SK-N-DZ (cell line): ENCODE measurements around the gene GNS.

ENCODE experiments used
- DNase-seq: peaks from one replicate; pipeline ENCODE4 v3.0.0-alpha.2; 2015; ENCODE audit warnings: low spot score

GNS gene

DNA sequence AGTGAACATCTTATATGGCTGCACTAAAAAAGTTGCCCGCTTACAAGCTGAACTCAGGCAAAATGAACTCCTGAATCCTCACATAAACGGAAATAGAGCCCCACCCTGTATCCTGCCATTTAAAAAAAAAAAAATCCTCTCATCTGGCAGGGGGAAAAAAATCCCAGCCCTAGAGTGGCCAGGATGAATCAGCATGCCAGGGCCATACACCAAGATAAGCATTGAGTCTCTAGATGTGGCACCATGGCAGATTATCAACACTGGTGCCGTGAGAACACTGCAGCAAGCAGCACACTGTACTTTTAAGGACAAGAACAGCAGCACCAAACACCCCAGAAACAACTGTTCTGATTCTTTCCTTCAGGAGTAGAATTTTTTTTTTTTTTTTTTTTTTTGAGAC lies 83.4 kb downstream of the GNS start:
- no peak for DNase-seq

- no peak for DNase-seq
These were observed 84.8 kb downstream of the GNS start for GRCh38 chr12:64674367-64674922.

- no peak for DNase-seq
These were observed 85.6 kb downstream of the GNS start for GRCh38 chr12:64673490-64674169.

- DNase-seq, result no peak
These were observed 86.2 kb downstream of the GNS start for GRCh38 chr12:64672925-64673409.

DNA sequence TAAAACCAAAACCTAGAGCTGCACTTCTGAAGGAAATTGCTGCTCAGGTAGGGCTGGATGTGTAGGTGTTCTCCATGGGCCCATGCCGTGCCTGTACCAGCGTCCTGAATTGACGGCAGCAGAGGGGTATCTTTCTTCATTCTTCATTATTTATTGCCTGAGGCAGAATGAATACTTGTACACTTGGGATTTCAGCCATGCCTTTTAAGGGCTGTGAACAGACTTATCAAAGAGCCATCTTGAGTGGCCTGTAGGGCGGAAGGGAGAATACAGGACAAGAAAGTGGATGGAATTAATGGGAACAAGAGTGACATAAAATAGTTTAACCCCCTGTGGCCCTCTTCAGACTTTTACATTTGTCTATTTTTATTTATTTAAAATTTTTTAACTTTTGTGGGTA lies 87.5 kb downstream of the GNS start:
- no peak for DNase-seq

DNA sequence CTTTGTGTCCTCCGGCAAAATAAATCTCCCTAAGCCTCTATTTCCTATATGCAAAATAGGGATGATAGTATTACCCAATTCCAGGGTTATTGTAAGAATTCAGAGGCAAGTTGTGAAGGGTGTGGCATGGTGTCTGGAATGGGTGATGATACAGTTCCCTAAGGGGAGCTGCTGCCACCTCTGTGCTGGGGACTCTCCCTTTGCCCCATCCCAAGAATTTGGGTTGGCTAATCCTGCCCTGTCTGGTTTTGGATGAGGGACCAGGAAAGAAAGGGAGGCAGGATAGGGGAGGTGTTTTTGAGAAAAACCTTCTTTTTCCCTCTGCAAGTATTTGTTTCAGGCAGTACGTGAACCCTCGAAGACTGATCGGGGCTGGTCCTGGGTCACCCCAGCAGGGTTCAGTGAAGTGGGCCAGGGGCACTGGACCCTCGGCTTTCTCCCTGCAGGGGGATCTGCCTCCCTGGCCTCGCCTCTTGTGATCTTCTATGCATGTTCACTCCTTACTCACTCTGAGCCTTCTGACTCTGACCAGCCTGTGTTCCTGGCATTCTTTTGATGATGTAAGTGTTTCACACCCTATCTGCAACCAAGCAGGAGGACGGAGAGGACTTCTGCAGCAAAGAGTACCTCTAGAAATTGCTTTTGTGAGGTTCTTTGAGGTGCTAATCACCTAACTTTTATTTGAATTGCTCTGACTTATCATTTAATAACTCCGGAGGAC lies 88.1 kb downstream of the GNS start:
- DNase-seq, result no peak

DNA sequence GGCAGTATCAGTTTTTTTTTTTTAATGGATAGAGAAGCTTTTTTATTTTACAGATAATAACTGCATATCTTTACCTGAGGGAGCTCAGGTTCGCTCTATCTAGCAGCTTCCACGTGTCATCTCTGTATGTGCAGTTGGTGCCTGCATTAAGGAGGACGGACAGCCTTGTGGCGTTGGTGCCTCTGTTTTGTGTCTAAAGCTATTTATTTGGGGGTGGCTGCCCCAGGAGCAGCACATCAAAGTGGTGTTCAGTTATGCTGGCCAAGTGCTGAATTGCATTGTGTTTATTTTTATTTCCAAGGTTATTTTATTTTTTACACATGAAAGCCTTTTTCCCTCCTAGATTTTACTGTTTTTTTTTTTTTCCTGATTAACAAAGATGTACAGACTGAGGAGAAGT lies 89.2 kb downstream of the GNS start:
- DNase-seq, result no peak

DNA sequence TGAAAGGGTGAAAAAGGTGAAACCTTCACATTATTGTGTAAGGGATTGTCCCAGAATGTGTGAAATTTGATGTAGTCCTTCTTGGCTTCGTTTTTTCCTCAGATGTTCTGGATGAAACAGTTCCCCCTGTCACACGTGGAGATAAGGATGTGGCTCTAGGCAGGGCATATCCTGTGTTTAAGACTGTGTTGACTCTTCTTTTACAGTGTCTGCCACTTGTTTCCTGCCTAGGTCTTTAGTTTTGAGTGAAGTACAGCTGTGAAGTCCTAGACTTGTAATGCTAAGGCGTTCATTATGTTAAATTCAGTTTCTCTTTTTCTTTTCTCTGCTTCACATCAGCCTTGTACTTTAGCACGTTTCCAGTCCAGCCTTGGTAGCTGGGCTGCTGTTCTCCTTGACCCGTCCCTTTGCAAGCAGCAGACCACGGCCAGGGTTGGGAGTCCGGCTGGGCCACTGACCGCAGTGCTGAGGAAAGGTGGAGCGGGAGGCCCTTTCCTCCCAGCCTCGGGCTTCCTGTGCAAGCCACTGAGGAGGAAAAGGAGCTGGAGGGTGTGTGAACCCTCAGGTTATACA lies 89.8 kb downstream of the GNS start:
- DNase-seq, result no peak

DNA sequence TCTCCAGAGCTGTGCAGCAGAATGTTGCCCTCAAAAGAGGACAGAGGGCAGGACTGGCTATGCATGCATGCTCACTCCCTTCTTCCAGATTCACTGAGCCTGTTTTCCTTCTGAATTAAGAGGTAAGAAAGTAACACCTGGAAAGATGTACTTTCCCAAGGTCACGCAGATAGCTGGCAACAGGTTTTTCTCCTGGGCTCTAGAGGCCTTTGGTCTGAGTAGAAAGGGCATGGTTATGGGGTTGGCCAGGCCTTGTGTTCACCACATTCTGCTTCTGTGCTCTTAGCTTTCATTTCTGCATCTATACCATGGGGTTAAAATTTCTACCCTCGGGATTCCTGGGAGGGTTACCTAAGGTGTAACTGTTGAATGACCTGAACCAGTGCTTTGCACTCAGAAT lies 91.4 kb downstream of the GNS start:
- no peak for DNase-seq

GRCh38 chr12:64666054-64666914 lies 92.9 kb downstream of the GNS start:
- DNase-seq, result no peak

DNA sequence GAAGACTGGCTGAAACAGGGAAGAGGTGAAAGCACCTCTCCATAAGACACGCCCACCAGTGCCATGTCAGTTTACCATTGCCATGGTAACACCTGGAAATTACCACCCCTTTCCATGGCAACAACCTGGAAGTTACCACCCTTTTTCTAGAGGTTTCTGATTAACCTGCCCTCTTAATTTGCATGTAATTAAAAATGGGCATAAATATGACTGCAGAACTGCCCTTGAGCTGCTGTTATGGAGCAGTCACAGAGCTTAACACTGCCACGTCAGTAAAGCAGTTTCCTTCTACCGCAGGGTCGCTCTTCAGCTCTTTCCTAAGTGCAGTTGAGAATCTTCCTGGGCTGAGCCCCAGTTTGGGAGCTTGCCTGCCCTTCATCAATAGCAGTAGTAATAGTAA lies 93.7 kb downstream of the GNS start:
- no peak for DNase-seq
